ENCODE measurements around the gene BATF3.

The BATF3 gene

DNA sequence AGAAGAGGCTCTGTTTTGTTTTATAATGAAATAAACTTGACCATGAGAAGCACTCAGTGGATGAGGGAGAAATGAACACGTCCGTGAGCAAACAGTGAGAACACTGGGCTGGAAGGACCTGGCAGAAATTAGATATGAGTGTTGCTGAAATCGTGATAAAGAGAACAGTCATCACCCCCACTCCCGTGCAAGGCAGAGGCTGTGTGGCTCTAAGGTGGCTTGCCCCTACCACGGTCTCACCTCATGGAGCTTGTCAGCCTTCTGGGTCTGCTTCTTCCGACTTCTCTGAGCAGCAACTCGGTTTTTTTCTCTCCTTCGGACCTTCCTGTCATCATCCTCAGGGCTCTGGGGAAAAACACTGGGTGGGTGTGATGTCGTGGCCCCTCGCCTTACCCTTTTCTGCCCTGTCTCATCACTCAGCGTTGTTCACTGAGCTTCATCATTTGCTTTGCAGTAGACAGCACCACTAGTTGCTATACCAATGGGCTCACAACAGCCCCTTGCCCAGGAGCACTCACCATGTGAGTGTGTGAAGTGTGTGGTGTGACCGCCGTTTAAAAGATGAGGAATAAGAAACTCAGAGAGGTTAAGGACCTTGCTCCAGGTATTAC is 2.8 kb downstream of the BATF3 start:
- H3K27ac ChIP-seq, result no peak overlapping the region

DNA sequence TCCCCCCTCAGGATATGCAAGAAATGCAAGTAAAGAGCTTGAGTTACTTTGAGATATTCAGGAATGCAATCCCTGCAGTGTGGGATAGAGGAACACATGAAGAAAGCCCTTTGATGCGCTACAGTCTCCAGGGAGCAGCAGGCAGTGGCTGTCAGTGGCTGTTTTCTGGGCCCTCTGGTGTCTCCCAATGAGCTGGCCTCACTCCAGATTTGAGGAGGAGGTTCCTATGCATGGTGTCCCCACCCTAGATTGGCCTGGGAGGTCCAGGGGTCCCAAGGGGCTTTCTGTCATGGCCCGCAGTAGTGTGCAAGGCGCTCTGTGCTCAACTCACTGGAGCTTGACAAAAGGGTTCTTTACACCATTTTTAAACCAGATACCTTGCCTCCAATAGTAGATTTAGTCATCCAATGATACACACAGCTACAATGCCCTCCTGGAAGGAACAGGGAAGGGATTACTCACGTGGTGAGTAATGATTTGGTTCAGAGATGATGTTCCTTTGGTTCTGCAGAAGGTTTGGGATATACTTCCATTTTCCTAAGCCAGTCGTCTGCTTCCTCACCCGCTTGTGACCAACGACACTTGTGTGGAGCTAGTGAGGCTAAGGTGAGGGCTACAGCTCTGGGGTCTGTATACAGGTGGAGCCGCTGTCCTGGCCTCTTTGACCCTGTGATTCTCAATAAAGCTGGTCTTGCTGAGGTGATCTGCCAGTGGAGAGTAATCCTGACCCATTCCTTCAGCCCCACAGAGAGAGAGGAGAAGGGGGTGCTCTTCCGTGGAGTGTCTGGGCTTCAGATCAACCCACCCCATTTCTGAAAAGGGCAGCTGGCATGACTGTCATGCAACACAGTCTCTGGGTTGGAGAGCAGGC is 6.6 kb downstream of the BATF3 start:
- no peaks in the 10 kb centered on the region for H3K36me3 ChIP-seq
- no peak overlapping the region for H3K4me3 ChIP-seq (ENCODE audit: low read depth in 1 of 2, low read length in 1 of 2)
- TF ChIP-seq, protein P1, sequence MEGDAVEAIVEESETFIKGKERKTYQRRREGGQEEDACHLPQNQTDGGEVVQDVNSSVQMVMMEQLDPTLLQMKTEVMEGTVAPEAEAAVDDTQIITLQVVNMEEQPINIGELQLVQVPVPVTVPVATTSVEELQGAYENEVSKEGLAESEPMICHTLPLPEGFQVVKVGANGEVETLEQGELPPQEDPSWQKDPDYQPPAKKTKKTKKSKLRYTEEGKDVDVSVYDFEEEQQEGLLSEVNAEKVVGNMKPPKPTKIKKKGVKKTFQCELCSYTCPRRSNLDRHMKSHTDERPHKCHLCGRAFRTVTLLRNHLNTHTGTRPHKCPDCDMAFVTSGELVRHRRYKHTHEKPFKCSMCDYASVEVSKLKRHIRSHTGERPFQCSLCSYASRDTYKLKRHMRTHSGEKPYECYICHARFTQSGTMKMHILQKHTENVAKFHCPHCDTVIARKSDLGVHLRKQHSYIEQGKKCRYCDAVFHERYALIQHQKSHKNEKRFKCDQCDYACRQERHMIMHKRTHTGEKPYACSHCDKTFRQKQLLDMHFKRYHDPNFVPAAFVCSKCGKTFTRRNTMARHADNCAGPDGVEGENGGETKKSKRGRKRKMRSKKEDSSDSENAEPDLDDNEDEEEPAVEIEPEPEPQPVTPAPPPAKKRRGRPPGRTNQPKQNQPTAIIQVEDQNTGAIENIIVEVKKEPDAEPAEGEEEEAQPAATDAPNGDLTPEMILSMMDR (IDR thresholded peaks at IDR 0.05), result no peak
- H3K27ac ChIP-seq, result no peak overlapping the region
- H3K27me3 ChIP-seq, result peaks cover 28% of the 10 kb centered on the region
- H3K4me1 ChIP-seq (ENCODE audit: control insufficient read depth in 1 of 2, insufficient read depth in 1 of 2, low read depth in 1 of 2, low read length in 1 of 2), result peaks cover 12% of the 10 kb centered on the region in 2 experiments
- H3K9me3 ChIP-seq, result no peaks in the 10 kb centered on the region

More for the DNA sequence above, 2.8 kb downstream of the BATF3 start:
- TF ChIP-seq, protein P1 (IDR thresholded peaks at IDR 0.05), result no peak
- H3K9me3 ChIP-seq, result no peaks in the 10 kb centered on the region
- H3K27me3 ChIP-seq, result peaks cover 55% of the 10 kb centered on the region
- no peaks in the 10 kb centered on the region for H3K36me3 ChIP-seq
- peaks cover 33 to 36% of the 10 kb centered on the region in 2 experiments for H3K4me1 ChIP-seq (ENCODE audit: control insufficient read depth in 1 of 2, insufficient read depth in 1 of 2, low read depth in 1 of 2, low read length in 1 of 2)
- no peak overlapping the region for H3K4me3 ChIP-seq (ENCODE audit: low read depth in 1 of 2, low read length in 1 of 2)

DNA sequence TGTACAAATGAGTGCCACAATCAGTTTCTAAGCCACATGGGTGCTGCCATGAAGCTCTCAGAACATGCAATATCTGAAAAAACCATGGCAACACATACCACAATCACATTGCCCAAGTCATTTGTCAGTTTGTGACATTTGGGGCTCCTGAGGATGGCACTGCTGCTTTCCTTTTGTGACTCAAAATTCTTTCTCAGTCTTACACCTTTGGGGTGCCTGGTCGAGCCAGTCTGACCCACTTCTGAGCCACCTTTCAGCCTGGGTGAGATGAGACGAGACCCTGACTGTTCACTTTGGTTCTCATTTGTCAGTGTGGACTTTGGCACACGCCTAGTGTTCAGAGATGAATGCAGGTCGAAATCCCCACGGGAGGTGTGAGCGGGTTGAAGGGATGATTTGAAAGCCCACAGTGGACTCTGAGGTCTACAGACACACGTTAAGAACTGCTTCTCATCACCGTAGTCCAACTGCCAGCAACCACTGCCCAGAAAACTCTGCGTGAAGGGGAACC is 8.0 kb downstream of the BATF3 start:
- no peak overlapping the region for H3K4me3 ChIP-seq (ENCODE audit: low read depth in 1 of 2, low read length in 1 of 2)
- TF ChIP-seq, protein P1 (IDR thresholded peaks at IDR 0.05), result no peak
- H3K9me3 ChIP-seq, result no peaks in the 10 kb centered on the region
- H3K4me1 ChIP-seq (ENCODE audit: control insufficient read depth in 1 of 2, insufficient read depth in 1 of 2, low read depth in 1 of 2, low read length in 1 of 2), result peaks cover 10 to 12% of the 10 kb centered on the region in 2 experiments
- H3K36me3 ChIP-seq, result no peaks in the 10 kb centered on the region
- peaks cover 15% of the 10 kb centered on the region for H3K27me3 ChIP-seq
- no peak overlapping the region for H3K27ac ChIP-seq

DNA sequence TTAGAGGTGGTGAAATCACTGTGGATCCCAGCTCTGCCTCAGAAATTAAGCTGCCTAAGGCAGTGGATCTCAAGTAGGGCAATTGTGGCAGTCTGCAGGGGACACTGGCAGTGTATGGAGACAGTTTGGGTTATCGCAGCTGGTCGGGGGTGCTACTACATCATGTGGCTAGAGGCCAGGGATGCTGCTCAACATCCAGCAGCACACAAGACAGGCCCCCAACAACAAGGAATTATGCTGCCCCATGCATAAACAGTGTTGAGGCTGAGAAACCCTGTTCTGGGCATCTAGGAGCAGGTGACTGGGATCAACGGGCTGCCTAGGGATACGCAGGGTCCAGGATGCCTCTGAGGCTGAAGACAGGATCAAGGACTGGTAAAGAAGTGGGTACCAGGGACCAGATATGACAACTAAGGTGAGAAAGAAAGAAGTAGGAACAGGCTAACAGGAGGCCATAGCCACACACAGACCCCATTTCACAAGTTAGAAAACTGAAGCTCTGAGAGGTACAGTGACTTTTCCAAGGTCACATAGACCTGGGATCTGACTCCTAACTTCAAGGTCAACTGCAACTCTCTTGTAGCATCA is 8.7 kb downstream of the BATF3 start:
- TF ChIP-seq, protein P1 (IDR thresholded peaks at IDR 0.05), result no peak
- no peaks in the 10 kb centered on the region for H3K9me3 ChIP-seq
- H3K27me3 ChIP-seq, result peaks cover 9% of the 10 kb centered on the region
- no peak overlapping the region for H3K27ac ChIP-seq
- H3K4me3 ChIP-seq (ENCODE audit: low read depth in 1 of 2, low read length in 1 of 2), result no peak overlapping the region
- H3K4me1 ChIP-seq (ENCODE audit: control insufficient read depth in 1 of 2, insufficient read depth in 1 of 2, low read depth in 1 of 2, low read length in 1 of 2), result peaks cover 7 to 12% of the 10 kb centered on the region in 2 experiments
- H3K36me3 ChIP-seq, result no peaks in the 10 kb centered on the region

DNA sequence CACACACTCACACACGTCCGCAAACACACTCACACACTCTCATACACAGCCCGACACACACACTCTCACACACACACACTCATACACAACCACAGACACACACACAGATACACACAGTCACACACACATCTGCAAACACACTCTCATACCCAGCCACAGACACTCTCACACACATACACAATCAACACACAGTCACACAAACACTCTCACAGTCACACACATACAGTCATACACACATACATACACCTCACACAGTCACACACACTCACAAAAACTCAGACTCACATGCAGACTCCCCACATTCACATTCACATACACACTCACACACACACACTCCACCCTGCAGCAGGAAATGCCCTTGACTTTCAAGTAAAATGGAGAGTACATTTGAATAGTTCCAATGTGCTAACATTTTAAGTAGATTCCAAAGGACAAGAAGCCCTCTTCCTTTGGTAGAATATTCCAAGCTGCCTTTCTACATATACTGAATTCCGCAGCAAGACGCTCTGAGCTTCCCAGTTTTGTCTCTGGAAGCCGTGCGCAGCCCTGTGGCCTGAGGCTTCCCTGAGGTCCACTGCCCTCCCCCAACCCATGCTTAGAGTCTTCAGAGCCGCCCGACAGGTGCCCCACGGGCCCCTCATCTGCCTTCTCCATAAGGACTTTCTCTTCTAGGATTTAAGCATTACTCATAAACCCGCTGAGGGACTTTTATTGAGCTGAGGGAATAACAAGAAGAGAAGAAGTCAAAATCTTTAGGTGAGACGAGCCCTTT is 9.7 kb downstream of the BATF3 start:
- Histone ChIP-seq H3K4me1 (ENCODE audit: control insufficient read depth in 1 of 2, insufficient read depth in 1 of 2, low read depth in 1 of 2, low read length in 1 of 2) (peaks cover 12 to 18% of the 10 kb centered on the region in 2 experiments), H3K9me3 (no peaks in the 10 kb centered on the region), H3K27me3 (peaks cover 8% of the 10 kb centered on the region), H3K36me3 (no peaks in the 10 kb centered on the region), H3K4me3 (ENCODE audit: low read depth in 1 of 2, low read length in 1 of 2) (no peak overlapping the region), H3K27ac (no peak overlapping the region)
- TF ChIP-seq, protein P1 (IDR thresholded peaks at IDR 0.05), result no peak

Measured in neutrophil (primary cell).